ENCODE data around the gene CHMP2B.
"Not testable (repeated sequence)": the region's sequence is repeated elsewhere in the genome, so short reads cannot be mapped to it uniquely, and the experiment has no call there.

Gene CHMP2B

DNA sequence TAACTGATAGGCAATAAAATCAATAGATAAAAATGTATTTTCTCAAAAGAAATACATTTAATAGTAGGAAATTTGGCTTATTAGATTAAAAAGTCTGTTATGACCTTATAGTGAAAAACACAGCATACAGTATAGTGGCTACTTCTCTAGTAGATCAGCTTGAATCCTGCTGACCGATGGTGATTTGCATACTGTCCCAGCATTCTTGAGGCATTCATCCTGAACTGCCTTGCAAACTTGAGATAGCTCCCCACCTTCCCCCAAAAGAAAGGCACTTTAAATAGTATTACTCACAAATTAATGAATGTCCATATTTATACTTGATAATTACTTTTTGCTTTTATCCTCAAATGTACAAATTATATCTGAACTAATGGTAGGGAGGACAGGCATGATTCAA is 6.7 kb downstream of the CHMP2B start:
- DNase-seq (ENCODE audit: low spot score), result no peak

DNA sequence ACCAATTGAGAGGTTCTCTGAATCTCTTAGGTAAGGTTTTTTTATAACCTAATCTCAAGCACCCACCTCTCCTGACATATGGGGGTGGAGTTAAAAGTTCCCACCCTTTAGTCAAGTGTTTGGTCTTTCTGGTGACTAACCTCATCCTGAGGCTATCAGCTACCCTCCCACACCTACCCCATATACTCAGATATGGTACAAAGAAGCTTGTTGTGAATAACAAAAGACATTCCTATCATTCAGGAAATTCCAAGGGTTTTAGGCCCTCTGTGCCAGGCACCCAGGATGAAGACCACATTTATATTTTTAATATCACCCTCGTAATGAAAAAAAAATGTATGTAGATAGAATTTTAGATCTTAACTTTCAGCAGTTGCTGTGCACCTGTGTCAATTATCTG is 9.0 kb downstream of the CHMP2B start:
- no peak for DNase-seq (ENCODE audit: low spot score)

DNA sequence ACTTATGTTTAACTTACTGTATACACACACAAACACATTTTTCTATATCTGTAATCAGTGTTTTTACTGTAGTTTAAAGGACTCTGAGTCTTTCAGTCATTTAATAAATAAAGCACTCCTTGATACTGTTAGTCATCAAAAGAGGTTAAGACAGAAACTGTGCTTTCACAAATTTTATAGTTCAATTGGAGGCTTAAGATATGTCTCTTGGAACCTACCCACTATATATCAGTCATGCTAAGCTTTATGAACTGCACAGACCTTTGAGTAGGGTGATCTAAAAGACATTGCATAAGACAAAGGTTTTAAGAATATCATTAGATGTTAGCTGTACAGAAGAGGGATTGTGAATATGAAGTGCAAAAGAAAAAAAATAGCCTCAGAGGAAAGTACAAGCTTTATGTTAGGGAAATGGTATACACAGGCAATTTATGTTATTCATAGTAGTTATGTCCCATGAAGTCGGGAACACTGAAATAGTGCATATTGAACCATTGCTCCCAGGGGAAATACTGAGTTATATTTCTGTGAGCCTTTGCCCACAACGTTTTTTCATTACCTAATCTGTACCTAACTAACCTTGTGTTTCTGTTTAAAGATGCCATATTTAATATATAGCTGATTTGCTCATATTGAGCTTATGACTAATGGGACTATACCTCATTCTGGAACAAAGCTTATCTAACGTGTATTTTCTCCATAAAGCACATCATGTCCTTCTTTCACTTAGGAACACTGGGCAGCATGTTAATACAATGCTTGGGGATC is 19.7 kb downstream of the CHMP2B start:
- no peak for DNase-seq (ENCODE audit: low spot score)

DNA sequence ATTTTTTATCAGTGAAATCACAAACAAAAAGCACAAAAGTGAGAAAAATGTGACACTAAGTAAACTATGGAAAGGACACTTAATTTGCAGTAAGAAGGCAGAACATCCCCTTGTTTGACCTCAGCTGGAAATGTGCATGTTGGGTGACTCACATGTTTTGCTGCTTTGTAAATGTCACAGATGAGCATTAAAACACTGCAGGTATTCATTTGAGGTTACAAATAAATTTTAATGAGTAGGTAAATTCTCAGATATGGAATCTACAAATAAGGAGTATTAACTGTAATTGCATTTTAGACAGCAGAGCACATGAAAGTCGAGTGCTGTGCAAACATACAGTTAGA is 20.3 kb downstream of the CHMP2B start:
- no peak for DNase-seq (ENCODE audit: low spot score)

DNA sequence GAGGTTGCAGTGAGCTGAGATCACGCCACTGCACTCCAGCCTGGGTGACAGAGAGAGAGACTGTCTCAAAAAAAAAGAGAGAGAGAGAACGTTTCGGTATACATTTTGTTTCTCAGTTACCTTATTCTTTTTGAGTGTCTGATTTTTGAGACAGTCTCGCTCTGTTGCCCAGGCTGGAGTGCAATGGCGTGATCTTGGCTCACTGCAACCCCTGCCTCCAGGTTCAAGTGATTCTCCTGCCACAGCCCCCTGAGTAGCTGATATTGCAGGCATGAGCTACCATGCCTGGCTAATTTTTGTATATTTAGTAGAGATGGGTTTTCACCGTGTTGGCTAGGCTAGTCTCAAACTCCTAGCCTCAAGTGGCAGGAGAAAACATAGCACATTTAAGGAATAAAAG is 21.1 kb downstream of the CHMP2B start:
- DNase-seq (ENCODE audit: low spot score), result not testable (repeated sequence)

DNA sequence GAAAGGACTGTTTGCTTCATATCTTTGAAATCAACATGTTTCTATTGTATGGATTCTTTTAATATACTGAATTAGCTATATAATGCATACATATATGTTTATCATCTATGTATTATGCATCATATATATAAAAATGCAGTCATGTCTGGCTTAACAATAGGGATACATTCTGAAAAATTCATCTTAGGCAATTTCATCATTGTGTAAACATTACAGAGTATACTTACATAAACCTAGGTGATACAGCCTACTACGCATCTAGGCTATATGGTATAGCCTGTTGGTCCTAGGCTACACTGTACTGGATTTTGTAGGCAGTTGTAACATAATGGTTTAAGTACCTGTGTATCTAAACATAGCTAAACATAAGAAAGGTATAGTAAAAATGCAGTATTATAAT is 21.7 kb downstream of the CHMP2B start:
- DNase-seq (ENCODE audit: low spot score), result no peak

DNA sequence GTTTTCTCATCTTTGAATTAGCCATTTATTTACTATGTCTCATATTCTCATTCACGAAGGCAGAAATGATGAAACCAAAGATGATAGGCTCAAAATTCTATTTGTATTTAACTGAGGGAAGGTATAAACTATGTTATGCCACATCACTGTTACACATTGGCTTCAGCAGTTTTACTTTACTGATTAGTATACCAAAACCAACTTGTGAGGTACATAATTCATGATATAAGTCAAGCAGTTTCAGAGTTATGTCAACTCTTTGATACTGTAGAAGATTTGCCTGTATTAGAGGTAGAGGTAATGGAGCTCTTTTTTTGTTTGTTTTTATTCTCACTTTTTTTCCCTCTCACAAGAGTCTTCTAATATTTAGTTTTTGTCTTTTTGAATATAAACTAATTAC is 22.9 kb downstream of the CHMP2B start:
- DNase-seq (ENCODE audit: low spot score), result no peak

DNA sequence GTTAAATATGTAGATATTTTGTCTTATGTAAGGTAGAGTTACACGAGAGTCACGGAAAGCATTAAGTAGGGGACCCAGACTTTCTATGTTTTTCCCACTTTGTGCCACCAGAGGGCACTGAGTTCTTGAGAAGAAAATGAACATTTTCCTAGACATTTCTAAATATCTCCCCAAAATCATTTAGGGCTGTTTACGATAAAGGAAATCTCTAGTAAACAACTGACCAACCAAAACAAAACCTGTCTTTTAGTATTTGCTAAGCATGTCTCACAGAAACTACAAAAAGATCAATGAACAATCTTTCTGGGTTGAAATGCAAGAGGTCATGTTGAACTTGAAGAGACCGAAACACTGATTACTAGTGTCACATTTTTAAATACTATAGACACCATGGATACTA is 33.2 kb downstream of the CHMP2B start:
- DNase-seq (ENCODE audit: low spot score), result peak; percentile 39

DNA sequence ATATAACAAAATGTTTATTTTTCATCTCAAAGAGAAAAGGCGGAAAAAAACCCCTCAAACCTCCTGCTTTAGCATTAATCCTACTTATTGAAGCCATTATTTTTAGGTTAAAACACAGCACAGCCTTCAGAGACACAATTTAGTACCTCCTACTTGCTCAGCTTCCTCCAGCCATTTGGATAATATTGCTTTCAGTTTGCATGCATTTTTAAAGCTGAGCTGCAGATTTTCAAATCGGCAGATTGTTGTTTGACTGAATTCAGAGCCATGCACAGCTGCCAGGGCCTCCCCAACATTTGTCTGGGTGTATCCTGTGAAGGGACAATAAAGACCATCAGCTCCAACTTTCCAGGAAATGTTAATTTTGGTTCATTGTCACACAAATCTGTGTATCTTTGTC is 34.8 kb downstream of the CHMP2B start:
- DNase-seq (ENCODE audit: low spot score), result no peak

DNA sequence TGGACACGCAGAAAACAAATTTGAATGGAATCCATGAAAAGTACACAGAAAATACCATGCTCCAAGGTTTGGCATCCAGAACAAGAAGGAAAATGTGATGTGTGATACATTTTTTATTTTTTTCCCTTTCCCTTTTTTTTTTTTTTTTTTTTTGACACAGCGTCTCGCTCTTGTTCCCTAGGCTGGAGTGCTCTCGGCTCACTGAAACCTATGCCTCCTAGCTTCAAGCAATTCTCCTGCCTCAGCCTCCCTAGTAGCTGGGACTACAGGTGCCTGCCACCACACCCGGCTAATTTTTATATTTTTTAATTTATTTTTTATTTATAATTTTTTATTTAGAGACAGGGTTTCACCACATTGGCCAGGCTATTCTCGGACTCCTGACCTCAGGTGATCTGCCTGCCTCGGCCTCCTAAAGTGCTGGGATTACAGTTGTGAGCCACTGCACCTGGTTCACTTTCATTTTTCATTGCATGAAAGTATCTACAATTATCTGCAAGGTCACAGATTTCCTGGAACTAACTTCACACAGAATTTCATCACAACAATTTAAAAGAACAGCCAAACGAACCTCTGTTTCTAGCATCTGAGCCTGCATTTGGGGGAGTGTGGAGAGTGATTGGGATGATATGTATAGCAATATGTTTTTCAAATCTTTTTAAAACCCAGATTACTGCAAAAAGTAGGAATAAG is 41.0 kb downstream of the CHMP2B start:
- no peak for DNase-seq (ENCODE audit: low spot score)

DNA sequence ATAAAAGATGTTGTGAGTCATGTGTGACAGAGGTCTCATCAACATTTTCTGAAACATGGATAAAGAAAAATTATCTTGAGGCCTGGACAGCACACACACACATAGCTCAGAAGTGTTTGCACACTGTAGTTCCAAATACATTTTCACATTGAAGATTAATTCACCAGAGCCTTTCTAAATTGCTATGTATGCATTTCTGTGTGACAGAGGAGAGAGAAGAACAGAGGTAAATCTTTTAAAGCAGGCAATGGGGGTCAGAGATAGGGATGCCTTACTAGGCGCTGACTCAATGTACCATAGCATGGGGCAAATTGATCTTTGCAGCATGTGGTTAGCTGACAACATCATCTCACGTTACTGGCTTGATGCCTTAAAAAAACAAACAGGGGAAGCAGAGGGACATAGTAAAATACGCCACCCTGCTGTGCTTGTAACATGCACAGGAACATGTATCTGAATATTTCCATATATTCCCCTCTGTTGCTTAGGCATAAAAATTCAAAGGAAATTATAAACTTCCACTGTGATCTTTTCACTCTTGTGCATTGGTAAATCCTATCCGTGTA is 41.6 kb downstream of the CHMP2B start:
- DNase-seq (ENCODE audit: low spot score), result no peak

DNA sequence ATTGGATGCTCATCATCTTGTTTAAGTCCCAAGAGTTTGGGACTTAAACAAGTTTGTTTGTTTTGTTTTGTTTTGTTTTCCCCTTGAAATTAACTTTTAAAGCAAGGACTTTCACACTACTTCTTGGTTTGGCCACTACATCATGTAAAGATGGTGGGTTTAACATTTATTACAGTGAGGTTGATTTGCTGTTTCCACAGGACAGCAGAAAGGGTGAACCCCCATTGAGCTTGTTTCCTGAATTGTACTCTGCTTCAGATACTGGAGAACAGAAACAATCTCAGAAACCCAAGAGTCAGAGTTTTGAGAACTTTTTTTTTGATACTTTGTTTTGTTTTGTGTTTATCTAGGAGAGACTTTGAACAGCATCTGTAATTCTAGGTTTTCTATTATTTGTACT is 42.6 kb downstream of the CHMP2B start:
- no peak for DNase-seq (ENCODE audit: low spot score)

DNA sequence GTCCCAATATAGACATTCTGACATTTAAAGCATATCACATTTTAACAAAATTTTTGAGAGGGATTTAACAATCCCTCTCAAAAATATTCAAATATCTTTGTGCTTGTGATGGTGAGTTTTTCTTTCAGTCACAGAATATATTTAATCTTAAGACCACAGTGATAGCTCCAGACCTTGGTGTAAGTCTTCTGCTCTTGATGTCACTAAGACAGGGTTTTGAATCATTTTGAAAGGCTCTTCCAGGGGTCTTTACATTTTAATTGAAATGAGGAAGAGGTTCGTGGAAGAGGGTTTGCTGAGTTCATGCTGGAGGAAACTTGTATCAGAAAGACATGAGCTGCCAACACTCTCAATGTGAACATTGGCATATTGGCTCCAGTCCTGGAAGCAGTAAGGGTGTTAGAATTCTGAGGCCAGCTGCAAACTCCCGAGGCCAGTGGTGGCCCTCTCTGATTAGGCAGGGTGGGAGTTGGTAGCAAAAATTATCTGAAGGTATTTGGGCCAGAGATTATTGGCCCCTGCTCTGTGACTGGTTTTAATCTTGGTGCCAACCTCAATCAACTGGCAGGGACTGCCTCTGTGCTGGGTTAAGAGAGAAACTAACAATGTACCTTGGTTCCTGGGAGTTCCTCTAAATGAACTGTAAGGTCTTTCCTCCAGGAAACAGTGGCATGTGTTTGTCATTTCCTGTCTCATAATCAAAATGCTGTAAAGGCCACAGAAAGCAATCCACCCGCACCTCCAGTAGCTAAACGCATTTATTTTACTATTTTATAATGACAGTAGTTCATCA is 44.0 kb downstream of the CHMP2B start:
- no peak for DNase-seq (ENCODE audit: low spot score)

DNA sequence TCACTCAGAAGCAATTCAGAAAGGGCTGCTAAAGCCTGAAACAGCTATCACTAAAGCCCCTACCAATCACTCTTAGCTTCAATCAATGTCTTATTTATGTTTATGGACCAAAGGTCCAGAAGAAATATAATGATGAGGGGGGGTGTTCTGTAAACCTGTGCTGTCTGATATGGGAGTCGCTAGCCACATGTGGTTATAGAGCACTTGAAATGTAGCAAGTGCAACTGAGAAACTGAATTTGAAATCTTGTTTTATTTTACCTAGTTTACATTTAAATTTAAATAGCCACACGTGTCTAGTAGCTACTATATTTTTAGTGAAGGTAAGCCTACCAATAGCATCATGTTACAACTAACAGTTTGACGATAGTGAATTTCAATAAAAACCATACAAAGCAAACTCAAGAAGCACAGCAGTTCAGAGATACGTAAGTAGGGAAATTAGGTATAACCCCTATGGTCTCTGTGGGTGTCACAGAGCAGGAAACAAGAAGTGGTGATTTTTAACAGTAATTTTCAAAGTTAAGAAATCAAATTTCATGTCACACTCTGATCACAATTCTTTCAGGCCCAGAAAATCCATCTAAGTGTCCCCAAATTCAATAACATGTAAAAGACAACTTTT is 45.7 kb downstream of the CHMP2B start:
- DNase-seq (ENCODE audit: low spot score), result no peak

DNA sequence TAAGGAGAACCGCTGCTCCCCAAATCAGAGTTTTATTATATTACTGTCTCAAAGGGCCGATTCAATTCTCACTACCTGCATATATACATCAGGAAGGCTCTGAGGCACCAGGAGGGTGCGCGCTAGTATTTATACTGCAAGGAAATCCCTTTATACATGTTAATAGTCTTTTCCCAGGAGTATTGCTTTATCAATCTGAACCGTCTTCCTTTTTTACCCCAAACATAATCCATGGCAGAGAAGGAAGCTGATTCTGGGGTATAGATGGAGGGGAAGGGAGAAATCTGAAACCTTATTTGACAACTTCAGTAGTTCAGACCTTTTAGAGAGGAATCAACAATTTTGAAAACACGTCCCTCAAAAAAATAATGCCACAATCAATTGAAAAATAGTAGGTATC is 49.4 kb downstream of the CHMP2B start, which contains the start of gene POU1F1:
POU1F1 (minus strand) TSS at position 101 of the 400 bp plus-strand sequence. CDS start 122 bp downstream, outside the sequence.
- DNase-seq (ENCODE audit: low spot score), result no peak

DNA sequence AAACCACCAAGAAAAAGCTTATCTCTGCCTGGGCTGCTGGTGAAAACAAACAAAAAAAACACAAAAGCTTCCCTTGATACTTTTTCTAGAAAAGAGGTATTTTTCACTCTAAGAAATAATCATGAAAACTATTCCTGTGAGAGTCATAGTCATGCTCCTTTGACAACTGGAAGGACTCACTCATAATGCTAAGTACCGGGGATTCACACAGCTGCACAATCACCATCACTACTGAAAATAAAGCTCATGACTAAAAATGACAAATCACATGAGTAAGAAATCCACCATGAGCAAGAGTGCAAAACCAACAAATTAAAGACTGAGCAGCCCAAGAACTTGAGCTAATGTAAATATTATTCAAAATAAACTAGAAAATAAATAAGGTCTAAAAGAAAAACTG is 59.9 kb downstream of the CHMP2B start:
- no peak for DNase-seq (ENCODE audit: low spot score)

DNA sequence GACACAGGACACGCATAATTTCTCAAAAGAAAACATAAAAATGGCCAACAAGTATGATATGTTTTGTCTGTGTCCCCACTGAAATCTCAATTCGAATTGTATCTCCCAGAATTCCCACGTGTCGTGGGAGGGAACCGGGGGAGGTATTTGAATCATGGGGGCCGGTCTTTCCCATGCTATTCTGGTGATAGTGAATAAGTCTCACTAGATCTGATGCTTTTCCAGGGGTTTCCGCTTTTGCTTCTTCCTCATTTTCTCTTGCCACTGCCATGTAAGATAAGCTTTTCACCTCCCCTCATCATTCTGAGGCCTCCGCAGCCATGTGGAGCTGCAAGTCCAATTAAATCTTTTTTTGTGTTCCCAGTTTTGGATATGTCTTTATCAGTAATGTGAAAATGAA is 61.3 kb downstream of the CHMP2B start:
- DNase-seq (ENCODE audit: low spot score), result no peak

DNA sequence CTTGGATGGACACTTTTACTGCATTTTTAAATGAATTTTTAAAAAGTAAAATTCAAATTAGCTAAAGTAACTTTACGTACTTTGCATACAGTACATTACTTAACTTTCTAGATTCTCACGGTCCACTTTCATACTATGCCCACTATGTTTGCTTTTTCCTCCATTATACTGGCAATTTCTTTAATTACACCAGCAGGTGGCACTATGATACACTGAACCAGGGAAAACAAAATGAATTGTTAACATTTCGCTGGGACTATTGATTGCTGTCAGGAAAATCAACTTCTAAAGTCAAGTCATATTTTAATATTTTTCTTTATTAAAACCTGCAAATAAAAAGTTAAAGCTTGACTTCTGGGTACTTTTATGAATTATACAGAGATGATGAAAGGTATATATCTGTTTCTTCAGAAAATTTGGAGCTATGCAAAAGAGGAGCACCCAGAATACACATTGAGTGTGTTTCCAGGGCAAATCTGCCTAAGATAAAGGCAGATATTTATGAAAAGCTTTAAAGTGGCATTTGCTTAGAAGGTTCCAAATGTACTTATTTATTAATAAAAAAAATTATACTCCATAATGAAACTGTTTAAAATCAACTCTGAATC is 71.1 kb downstream of the CHMP2B start:
- DNase-seq (ENCODE audit: low spot score), result peak; percentile 62

DNA sequence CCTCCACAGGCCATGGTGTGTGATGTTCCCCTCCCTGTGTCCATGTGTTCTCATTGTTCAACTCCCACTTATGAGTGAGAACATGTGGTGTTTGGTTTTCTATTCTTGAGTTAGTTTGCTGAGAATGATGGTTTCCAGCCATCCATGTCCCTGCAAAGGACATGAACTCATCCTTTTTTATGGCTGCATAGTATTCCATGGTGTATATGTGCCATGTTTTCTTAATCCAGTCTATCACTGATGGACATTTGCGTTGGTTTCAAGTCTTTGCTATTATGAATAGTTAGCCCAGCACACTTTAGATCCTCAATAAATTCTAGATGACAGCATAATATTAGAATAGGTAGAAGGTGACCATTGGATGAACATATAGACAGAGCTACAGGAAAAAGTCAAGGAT is 77.9 kb downstream of the CHMP2B start:
- not testable (repeated sequence) for DNase-seq (ENCODE audit: low spot score)
